Heart left ventricle (tissue), 16 donors: Measurements from ENCODE around the gene TTC17. TPM values are rescaled to one million over a fixed set of nuclear protein-coding genes. Genes with fewer than 3 reads are reported as not detected.

Experiments
- ATAC-seq, 4 donors: fragments of 200-7000 bp; cut with Tn5 transposase; one replicate each; pipeline ENCODE4 v1.9.1; 2020 to 2022; ENCODE audit warnings: moderate library complexity in 4 of 4, mild to moderate bottlenecking in 3 of 4, moderate number of reproducible peaks in 1 of 4
- DNase-seq, 5 donors: peaks; one replicate each; pipeline ENCODE4 v3.0.0-alpha.2; 2020
- H3K27ac ChIP-seq, 12 donors: fragments of 200-600 bp; sonication (generic) in 4 of 12; one replicate each; pipeline versions ENCODE4 v1.5.0 to v1.8.0; 2016 to 2022; ENCODE audit warnings: mild to moderate bottlenecking in 2 of 12
- H3K27me3 ChIP-seq, 9 donors: fragments of 200-600 bp; sonication (generic) in 2 of 9; one replicate each; pipeline versions ENCODE4 v1.5.1 to v1.8.0; 2016 to 2022; ENCODE audit warnings: mild to moderate bottlenecking in 3 of 9
- H3K36me3 ChIP-seq, 9 donors: fragments of 200-600 bp; sonication (generic) in 2 of 9; one replicate each; pipeline versions ENCODE4 v1.5.0 to v1.8.0; 2018 to 2022; ENCODE audit warnings: mild to moderate bottlenecking in 2 of 9
- H3K4me1 ChIP-seq, 12 donors: fragments of 200-600 bp; sonication (generic) in 4 of 12; one replicate each; pipeline versions ENCODE4 v1.5.0 to v1.8.0; 2016 to 2022; ENCODE audit warnings: mild to moderate bottlenecking in 3 of 12
- H3K4me3 ChIP-seq, 12 donors: fragments of 200-600 bp; sonication (generic) in 4 of 12; one replicate each; pipeline versions ENCODE4 v1.5.0 to v1.8.0; 2017 to 2022; ENCODE audit warnings: mild to moderate bottlenecking in 9 of 12, moderate library complexity in 4 of 12
- H3K9me3 ChIP-seq, 12 donors: fragments of 200-600 bp; sonication (generic) in 4 of 12; one replicate each; pipeline versions ENCODE4 v1.5.0 to v1.8.0; 2016 to 2022; ENCODE audit warnings: mild to moderate bottlenecking in 1 of 12
- POLR2A ChIP-seq, 2 donors: fragments of 450-650 bp; IDR thresholded peaks; one replicate each; pipeline ENCODE4 v1.6.1; 2017; ENCODE audit warnings: antibody characterized with exemption in 2 of 2, mild to moderate bottlenecking in 2 of 2, moderate library complexity in 2 of 2
- WGBS, 4 donors: extraction: QIAGEN DNeasy Blood & Tissue Kit in 2 of 4; methylation state at CpG; one replicate each; pipeline versions ENCODE4 v1.1.5 to v1.1.7; 2013 to 2018; 5-methylcytosine and 5-hydroxymethylcytosine counted together
- intact Hi-C, 10 donors: fragments of 100-400 bp; cut with DNase I; formaldehyde crosslinking; loops; one replicate each; pipeline versions ENCODE4 v1.11.1 to v1.14.2; 2022
- polyA plus RNA-seq, 2 donors: library from polyadenylated mRNA; stranded (reverse); fragments of 200-250 nt; gene quantifications; one replicate each; pipeline ENCODE4 v1.2.3, GENCODE V29; 2013
- total RNA-seq, 9 donors: library from RNA; depleted of rRNA in 2 of 9; stranded (reverse); fragments of >200 nt in 2 of 9; fragmentation: NEBNext Ultra II Directional in 3 of 9; extraction: Animal tissue kit (Norgen Biotek cat#: 25700) in 3 of 9; gene quantifications; one replicate each; pipeline versions ENCODE4 v1.1.0 to v1.2.4, GENCODE V29; 2016 to 2023
- TF ChIP-seq, protein P1 (sequence below), 12 donors: fragments of 200-600 bp; sonication (generic) in 4 of 12; IDR thresholded peaks; one replicate each; pipeline versions ENCODE4 v1.5.0 to v1.8.0; 2018 to 2022; ENCODE audit warnings: antibody characterized with exemption in 12 of 12, mild to moderate bottlenecking in 5 of 12
- donor health status: ischemic (EF 13 %, LVEDD 7.1; RV severe dilation, severe dysfunction).
- donor health status: healthy with polysubstance abuse.
- donor health status: DM: no; HTN: yes; CAD: no.
- donor health status: DM: no; HTN: no; CAD: no.
- donor health status: ischemic (EF 25% LVEDD 6.9; RV normal size, moderate dysfunction).
- donor health status: ischemic (EF 25% LVEDD 5.7; RV mildly dilated, moderate dysfunction).
- donor health status: healthy.
- donor health status: DM: yes; HTN: yes; CAD: no.
- donor health status: ischemic (EF 35%, LVEDD 5.7; RV mildly dilated, moderate dysfunction).
- donor health status: nonischemic (EF 11% LVEDD 7.7; RV severe dilation, severe dysfunction).
- donor health status: DM: yes; HTN: yes; CAD: no.
- donor health status: PGD.
- donor health status: ischemic (EF 29% LVEDD 5.4; RV normal size, mild dysfunction).
- donor health status: nonischemic (EF 23%, LVEDD 6.1; RV moderate dilation, normal function).

Gene TTC17
- total and polyA plus RNA-seq, 11 donors: 20.9 to 43.9 (median 30.2) TPM

DNA sequence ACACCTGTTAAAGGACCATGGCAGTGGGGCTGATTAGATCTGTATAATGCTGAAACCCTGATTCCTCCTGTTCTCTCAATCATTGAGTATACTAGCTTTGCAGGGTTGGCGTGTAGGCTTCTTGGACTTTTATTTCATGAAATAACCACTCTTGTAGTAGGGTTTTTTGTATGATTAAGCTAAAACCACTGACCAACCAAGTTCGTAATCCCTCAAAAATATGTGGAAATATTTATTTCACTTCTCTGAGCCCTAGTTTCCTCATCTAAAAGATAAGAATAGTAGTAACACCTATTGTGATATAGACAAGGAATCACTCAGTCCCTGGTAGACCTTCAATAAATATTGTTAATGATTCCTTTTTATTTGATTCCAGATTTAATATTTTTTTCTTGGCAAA lies 42.8 kb upstream of the TTC17 start:
- peaks cover 0 to 44% (median 30%) of the 10 kb centered on the region in 9 donors for H3K36me3 ChIP-seq
- H3K27me3 ChIP-seq: no peaks in the 10 kb centered on the region
- ATAC-seq (no peak), DNase-seq (no peak)
- intact Hi-C loops: no loop called here
- H3K4me1 ChIP-seq: peaks cover 0 to 38% (median 20%) of the 10 kb centered on the region in 12 donors
- no peaks in the 10 kb centered on the region for H3K9me3 ChIP-seq
- no peak for TF ChIP-seq POLR2A (IDR thresholded peaks at IDR 0.05)
- TF ChIP-seq, protein P1, sequence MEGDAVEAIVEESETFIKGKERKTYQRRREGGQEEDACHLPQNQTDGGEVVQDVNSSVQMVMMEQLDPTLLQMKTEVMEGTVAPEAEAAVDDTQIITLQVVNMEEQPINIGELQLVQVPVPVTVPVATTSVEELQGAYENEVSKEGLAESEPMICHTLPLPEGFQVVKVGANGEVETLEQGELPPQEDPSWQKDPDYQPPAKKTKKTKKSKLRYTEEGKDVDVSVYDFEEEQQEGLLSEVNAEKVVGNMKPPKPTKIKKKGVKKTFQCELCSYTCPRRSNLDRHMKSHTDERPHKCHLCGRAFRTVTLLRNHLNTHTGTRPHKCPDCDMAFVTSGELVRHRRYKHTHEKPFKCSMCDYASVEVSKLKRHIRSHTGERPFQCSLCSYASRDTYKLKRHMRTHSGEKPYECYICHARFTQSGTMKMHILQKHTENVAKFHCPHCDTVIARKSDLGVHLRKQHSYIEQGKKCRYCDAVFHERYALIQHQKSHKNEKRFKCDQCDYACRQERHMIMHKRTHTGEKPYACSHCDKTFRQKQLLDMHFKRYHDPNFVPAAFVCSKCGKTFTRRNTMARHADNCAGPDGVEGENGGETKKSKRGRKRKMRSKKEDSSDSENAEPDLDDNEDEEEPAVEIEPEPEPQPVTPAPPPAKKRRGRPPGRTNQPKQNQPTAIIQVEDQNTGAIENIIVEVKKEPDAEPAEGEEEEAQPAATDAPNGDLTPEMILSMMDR (IDR thresholded peaks at IDR 0.05): no peak
- WGBS, 4 donors: 78 to 90% (median 88%) methylated on average over 2 of the region's 2 CpGs
- H3K4me3 ChIP-seq: no peak overlapping the region
- no peak overlapping the region for H3K27ac ChIP-seq

DNA sequence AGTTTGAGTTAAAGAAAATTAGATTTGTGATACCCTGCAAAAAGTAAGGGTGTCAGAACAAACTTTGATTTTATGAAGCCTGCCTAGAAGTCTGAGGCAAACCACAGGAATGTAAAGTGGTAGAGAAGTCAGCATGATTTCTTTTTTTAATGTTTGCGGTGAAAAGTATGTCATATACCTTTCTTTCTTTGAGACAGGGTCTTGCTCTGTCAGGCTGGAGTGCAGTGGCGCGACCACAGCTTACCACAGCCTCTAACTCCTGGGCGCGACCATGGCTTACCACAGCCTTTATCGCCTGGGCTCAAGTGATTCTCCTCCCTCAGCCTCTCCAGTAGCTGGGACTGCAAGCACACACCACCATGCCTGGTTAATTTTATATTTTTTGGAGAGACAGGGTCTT lies 42.3 kb upstream of the TTC17 start:
- DNase-seq (no peak), ATAC-seq (no peak)
- Histone ChIP-seq H3K36me3 (peaks cover 0 to 49% (median 35%) of the 10 kb centered on the region in 9 donors), H3K4me1 (peaks cover 0 to 36% (median 19%) of the 10 kb centered on the region in 12 donors), H3K27me3 (no peaks in the 10 kb centered on the region), H3K9me3 (no peaks in the 10 kb centered on the region), H3K4me3 (no peak overlapping the region), H3K27ac (no peak overlapping the region)
- TF ChIP-seq POLR2A (IDR thresholded peaks at IDR 0.05): no peak
- TF ChIP-seq, protein P1 (IDR thresholded peaks at IDR 0.05): no peak
- 90 to 96% (median 93%) methylated on average over 6 of the region's 6 CpGs for WGBS, 4 donors
- intact Hi-C loops: no loop called here

DNA sequence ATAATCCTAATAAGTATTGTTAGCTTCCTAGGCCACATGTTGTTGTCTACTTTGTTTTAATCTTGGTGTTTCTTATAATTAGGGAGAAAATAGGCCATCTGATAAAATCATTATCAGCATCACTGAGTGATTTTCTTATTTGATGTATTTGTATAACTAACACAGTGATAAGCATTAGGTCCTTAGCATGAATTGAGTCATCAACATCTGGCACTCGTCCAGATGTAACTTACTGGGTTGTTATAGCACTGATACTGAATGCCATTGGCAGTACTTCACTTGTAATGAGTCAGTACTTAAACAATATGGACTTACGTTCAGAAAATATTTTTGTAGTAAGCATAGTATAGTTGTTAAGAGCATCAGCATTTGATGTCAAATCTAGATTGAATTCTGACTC lies 30.7 kb upstream of the TTC17 start:
- no peaks in the 10 kb centered on the region for H3K4me1 ChIP-seq
- intact Hi-C loops: no loop called here
- WGBS, 4 donors: 39 to 56% (median 48%) methylated on average over 2 of the region's 2 CpGs
- TF ChIP-seq, protein P1 (IDR thresholded peaks at IDR 0.05): no peak
- no peak for TF ChIP-seq POLR2A (IDR thresholded peaks at IDR 0.05)
- no peak overlapping the region for H3K27ac ChIP-seq
- H3K36me3 ChIP-seq: peaks cover 3 to 100% (median 98%) of the 10 kb centered on the region in 9 donors
- no peaks in the 10 kb centered on the region for H3K27me3 ChIP-seq
- DNase-seq: no peak
- no peaks in the 10 kb centered on the region for H3K9me3 ChIP-seq
- H3K4me3 ChIP-seq: no peak overlapping the region
- no peak for ATAC-seq

DNA sequence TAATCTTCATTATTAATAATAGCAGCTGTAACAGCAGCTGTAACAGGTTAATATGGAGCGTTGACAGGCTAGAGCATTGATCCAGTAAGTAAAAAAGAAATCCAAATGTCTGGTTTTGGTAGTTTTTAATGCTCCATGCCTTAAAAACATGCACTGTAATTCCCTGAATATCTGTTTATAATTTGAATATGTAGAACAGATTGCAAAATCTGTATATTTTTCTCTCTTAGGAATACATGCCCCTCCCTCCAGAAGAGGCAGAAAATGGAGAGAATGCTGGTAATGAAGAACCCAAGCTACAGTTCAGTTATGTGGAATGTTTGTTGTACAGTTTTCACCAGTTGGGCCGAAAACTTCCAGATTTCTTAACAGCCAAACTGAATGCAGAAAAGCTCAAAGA lies 30.2 kb upstream of the TTC17 start:
- TF ChIP-seq POLR2A (IDR thresholded peaks at IDR 0.05): no peak
- TF ChIP-seq, protein P1 (IDR thresholded peaks at IDR 0.05): no peak
- intact Hi-C loops: no loop called here
- WGBS, 4 donors: 95 to 96% (median 95%) methylated on average over 2 of the region's 2 CpGs
- Histone ChIP-seq H3K4me3 (no peak overlapping the region), H3K4me1 (no peaks in the 10 kb centered on the region), H3K36me3 (peaks cover 3 to 100% (median 98%) of the 10 kb centered on the region in 9 donors), H3K27ac (no peak overlapping the region), H3K9me3 (no peaks in the 10 kb centered on the region), H3K27me3 (no peaks in the 10 kb centered on the region)
- no peak for DNase-seq
- no peak for ATAC-seq
